ENCODE measurements around the gene MIEN1.
"Not testable (repeated sequence)": the region's sequence is repeated elsewhere in the genome, so short reads cannot be mapped to it uniquely, and the experiment has no call there.

Gene MIEN1

DNA sequence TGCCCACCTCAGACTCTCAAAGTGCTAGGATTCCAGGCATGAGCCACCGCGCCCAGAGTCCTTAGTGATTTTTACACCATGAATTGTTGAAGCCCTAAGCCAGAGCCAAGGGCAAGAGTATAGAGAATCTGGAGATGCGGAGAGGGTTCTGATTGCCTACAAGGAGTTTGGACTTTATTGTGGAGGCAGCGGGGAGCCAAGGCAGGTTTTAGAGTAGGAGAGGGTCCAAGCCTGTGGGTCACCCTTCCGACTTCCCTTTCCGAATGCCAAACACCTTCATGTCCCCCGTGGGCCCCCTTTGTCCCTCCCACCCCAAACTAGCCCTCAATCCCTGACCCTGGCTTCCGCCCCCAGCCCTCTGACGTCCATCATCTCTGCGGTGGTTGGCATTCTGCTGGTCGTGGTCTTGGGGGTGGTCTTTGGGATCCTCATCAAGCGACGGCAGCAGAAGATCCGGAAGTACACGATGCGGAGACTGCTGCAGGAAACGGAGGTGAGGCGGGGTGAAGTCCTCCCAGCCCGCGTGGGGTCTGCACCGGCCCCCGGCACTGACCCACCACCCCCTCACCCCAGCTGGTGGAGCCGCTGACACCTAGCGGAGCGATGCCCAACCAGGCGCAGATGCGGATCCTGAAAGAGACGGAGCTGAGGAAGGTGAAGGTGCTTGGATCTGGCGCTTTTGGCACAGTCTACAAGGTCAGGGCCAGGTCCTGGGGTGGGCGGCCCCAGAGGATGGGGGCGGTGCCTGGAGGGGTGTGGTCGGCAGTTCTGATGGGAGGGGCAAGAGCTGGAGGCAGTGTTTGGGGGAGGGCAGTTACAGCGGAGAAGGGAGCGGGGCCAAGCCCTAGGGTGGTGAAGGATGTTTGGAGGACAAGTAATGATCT, 7.1 kb downstream of the MIEN1 start:
- H3K36me3 Mint-ChIP-seq: peaks cover 17% of the 10 kb centered on the region
- H3K4me3 Mint-ChIP-seq: no peak overlapping the region
- ATAC-seq (ENCODE audit: low read depth): peak; percentile 45
- DNase-seq (ENCODE audit: low spot score in 2 of 2): no peak
- H3K27me3 Mint-ChIP-seq: no peaks in the 10 kb centered on the region
- H3K4me1 Mint-ChIP-seq: peaks cover 4% of the 10 kb centered on the region
- no peak overlapping the region for H3K27ac Mint-ChIP-seq
- no peaks in the 10 kb centered on the region for H3K9me3 Mint-ChIP-seq

DNA sequence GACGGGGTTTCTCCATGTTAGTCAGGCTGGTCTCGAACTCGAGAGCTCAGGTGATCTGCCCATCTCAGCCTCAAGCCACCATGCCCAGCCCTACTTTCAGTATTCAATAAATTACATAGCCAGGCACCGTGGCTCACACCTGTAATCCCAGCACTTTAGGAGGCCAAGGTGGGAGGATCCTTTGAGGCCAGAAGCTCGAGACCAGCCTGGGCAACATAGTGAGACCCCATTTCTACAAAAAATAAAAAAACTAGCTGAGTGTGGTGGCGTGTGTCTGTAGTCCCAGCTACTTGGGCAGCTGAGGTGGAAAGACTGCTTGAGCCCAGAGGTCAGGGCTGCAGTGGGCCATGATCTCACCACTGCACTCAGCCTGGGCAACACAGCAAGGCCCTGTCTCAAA, 8.2 kb downstream of the MIEN1 start:
- Mint-ChIP-seq H3K4me1 (peaks cover 4% of the 10 kb centered on the region), H3K4me3 (no peak overlapping the region), H3K36me3 (peaks cover 12% of the 10 kb centered on the region), H3K9me3 (no peaks in the 10 kb centered on the region), H3K27ac (no peak overlapping the region), H3K27me3 (no peaks in the 10 kb centered on the region)
- no peak for DNase-seq (ENCODE audit: low spot score in 2 of 2)
- ATAC-seq (ENCODE audit: low read depth): no peak

DNA sequence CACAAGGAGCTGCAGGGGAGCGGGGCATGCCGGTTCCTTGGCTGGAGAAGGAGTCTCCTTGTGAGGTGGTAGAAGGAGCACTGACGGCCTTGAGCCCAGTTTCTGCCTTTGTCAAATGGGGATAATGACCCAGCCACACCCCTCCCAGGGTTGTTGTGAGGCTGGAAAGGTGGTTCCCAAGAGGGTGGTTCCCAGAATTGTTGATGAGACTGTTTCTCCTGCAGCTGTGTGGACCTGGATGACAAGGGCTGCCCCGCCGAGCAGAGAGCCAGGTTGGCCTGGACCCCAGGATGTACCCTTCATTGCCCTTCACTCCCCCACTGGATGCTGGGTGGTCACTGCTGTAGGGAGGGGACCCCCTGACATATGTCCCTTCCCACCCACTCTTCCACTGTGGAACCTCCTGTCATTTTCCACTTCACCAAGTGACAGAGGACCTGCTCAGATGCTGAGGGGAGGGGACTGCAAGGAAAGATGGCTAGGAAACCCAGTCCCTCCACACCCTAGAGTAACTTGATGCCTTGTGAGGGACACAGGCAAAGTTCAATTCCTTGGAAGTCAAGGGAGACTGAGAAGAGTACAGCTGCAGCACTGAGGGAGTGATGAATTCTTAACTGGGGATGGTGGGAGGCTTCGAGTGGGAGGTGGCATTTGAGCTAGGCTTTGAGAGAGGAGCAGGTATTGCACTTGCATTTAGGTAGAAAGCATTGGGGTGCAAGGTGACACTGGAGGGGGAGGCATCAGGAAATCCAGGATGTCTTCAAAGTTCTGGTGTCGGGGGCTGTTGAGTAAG, 10.6 kb downstream of the MIEN1 start:
- H3K36me3 Mint-ChIP-seq: peaks cover 5% of the 10 kb centered on the region
- H3K27me3 Mint-ChIP-seq: no peaks in the 10 kb centered on the region
- ATAC-seq (ENCODE audit: low read depth): no peak
- no peak overlapping the region for H3K27ac Mint-ChIP-seq
- H3K4me1 Mint-ChIP-seq: no peaks in the 10 kb centered on the region
- no peaks in the 10 kb centered on the region for H3K9me3 Mint-ChIP-seq
- no peak overlapping the region for H3K4me3 Mint-ChIP-seq
- no peak for DNase-seq (ENCODE audit: low spot score in 2 of 2)

DNA sequence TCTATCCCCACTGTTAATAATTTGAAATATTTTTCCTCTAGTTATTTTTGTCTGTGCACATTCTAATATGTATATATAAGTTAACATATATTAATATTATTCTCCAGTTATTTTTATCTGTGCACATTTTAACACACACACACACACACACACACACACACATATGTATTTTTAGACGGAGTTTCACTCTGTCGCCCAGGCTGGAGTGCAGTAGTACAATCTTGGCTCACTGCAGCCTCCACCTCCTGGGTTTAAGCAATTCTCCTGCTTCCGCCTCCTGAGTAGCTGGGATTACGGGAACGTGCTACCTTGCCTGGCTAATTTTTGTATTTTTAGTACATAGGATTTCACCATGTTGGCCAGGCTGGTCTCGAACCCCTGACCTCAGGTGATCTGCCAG, 12.7 kb downstream of the MIEN1 start:
- DNase-seq (ENCODE audit: low spot score in 2 of 2) (no peak), ATAC-seq (ENCODE audit: low read depth) (no peak)
- Mint-ChIP-seq H3K27ac (no peak overlapping the region), H3K4me3 (no peak overlapping the region), H3K4me1 (no peaks in the 10 kb centered on the region), H3K27me3 (peaks cover 2% of the 10 kb centered on the region), H3K36me3 (peaks cover 2% of the 10 kb centered on the region), H3K9me3 (no peaks in the 10 kb centered on the region)

DNA sequence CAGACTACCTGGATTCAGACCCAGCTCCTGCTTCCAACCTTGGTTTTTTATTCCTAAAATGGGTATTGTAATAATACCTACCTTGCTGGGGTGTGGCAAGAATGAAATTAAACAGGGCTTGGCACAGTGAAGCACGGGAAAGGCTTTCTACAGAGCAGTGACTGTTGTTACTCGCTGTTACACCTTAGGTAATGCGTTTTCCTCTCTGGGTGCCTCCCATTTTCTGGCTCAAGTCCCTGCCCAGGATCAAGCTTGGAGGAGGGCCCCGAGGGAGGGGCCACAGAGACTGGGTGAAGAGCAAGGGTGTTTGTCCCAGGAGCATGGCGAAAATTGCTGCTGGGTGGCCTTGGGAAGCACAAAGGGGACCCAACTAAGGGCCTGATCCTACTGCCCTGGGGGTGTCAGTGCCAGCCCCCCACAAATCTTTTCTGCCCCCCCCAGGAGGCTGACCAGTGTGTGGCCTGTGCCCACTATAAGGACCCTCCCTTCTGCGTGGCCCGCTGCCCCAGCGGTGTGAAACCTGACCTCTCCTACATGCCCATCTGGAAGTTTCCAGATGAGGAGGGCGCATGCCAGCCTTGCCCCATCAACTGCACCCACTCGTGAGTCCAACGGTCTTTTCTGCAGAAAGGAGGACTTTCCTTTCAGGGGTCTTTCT, 13.3 kb downstream of the MIEN1 start:
- no peak for ATAC-seq (ENCODE audit: low read depth)
- no peak overlapping the region for H3K4me3 Mint-ChIP-seq

DNA sequence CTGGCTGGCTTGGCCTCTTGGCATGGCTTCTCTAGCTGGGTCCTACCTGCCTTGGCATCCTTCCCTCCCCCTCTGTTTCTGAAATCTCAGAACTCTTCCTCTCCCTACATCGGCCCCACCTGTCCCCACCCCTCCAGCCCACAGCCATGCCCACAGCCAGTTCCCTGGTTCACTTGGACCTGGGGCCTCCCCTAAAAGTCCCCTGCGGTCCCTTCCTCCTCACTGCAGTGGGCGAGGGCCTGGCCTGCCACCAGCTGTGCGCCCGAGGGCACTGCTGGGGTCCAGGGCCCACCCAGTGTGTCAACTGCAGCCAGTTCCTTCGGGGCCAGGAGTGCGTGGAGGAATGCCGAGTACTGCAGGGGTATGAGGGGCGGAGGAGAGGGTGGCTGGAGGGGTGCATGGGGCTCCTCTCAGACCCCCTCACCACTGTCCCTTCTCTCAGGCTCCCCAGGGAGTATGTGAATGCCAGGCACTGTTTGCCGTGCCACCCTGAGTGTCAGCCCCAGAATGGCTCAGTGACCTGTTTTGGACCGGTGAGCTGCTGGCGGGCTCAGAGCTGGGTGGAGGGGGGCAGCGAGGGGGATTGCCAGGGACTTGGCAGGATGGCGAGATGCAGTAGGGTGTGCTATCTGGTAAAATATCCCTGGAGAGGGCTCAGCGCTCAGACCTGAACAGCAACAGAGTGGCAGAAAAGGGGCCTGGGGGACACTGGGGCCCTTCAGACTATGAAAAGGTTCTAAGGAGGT, 14.1 kb downstream of the MIEN1 start:
- Mint-ChIP-seq H3K4me1 (no peaks in the 10 kb centered on the region), H3K4me3 (no peak overlapping the region), H3K9me3 (no peaks in the 10 kb centered on the region), H3K36me3 (peaks cover 2% of the 10 kb centered on the region), H3K27ac (no peak overlapping the region), H3K27me3 (peaks cover 2% of the 10 kb centered on the region)
- DNase-seq (ENCODE audit: low spot score in 2 of 2) (no peak), ATAC-seq (ENCODE audit: low read depth) (no peak)

More for the DNA sequence above, 13.3 kb downstream of the MIEN1 start:
- peaks cover 2% of the 10 kb centered on the region for H3K36me3 Mint-ChIP-seq
- no peak for DNase-seq (ENCODE audit: low spot score in 2 of 2)
- no peaks in the 10 kb centered on the region for H3K9me3 Mint-ChIP-seq
- H3K4me1 Mint-ChIP-seq: no peaks in the 10 kb centered on the region
- H3K27me3 Mint-ChIP-seq: peaks cover 2% of the 10 kb centered on the region
- H3K27ac Mint-ChIP-seq: no peak overlapping the region

DNA sequence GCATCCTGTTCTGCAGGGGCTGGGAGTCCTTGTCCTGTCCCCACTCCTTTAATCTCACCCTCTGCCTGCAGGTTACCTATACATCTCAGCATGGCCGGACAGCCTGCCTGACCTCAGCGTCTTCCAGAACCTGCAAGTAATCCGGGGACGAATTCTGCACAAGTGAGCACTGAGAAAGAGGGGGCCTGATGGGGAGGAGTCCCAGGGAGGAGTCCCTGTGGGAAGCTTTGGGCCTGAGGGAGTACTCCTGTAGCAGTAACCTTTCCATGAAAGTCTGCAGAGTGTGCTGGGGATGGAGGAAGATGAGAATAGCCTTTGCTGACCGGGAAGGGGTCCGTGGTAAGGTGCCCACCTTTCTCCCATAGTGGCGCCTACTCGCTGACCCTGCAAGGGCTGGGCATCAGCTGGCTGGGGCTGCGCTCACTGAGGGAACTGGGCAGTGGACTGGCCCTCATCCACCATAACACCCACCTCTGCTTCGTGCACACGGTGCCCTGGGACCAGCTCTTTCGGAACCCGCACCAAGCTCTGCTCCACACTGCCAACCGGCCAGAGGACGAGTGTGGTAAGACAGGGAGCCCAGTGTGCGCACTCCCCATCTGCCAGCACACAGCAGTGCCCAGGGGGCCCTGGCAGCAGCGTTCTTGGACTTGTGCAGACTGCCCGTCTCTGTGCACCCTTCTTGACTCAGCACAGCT, 14.8 kb downstream of the MIEN1 start:
- ATAC-seq (ENCODE audit: low read depth) (no peak), DNase-seq (ENCODE audit: low spot score in 2 of 2) (no peak)
- Mint-ChIP-seq H3K4me3 (no peak overlapping the region), H3K27me3 (peaks cover 2% of the 10 kb centered on the region), H3K4me1 (no peaks in the 10 kb centered on the region), H3K27ac (no peak overlapping the region), H3K9me3 (no peaks in the 10 kb centered on the region), H3K36me3 (peaks cover 2% of the 10 kb centered on the region)

DNA sequence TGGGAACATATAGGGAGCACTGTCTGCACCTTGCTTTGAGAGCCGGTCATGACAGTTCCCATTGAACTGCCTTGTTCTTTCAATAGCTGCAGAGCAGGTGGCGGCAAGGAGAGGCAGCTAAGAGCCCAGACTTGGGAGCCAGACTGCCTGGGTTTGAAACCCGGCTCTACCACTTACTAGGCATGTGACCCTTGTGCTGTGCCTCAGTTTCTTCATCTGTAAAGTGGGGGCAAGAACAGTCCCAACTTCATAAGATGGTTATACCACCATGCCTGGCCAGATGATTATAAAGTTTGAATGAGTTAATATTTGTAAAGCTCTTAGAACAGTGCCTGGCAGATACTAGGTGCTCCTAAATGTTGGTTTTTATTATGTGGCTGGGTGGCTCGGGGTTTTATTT, 16.1 kb downstream of the MIEN1 start:
- H3K4me1 Mint-ChIP-seq: peaks cover 5% of the 10 kb centered on the region
- peaks cover 2% of the 10 kb centered on the region for H3K27me3 Mint-ChIP-seq
- H3K4me3 Mint-ChIP-seq: no peak overlapping the region
- H3K36me3 Mint-ChIP-seq: peaks cover 2% of the 10 kb centered on the region
- H3K27ac Mint-ChIP-seq: no peak overlapping the region
- ATAC-seq (ENCODE audit: low read depth): no peak
- H3K9me3 Mint-ChIP-seq: no peaks in the 10 kb centered on the region
- no peak for DNase-seq (ENCODE audit: low spot score in 2 of 2)

DNA sequence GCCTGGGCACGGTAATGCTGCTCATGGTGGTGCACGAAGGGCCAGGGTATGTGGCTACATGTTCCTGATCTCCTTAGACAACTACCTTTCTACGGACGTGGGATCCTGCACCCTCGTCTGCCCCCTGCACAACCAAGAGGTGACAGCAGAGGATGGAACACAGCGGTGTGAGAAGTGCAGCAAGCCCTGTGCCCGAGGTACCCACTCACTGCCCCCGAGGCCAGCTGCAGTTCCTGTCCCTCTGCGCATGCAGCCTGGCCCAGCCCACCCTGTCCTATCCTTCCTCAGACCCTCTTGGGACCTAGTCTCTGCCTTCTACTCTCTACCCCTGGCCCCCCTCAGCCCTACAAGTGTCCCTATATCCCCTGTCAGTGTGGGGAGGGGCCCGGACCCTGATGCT, 18.5 kb downstream of the MIEN1 start:
- Mint-ChIP-seq H3K4me3 (no peak overlapping the region), H3K36me3 (peaks cover 2% of the 10 kb centered on the region), H3K27ac (no peak overlapping the region)

DNA sequence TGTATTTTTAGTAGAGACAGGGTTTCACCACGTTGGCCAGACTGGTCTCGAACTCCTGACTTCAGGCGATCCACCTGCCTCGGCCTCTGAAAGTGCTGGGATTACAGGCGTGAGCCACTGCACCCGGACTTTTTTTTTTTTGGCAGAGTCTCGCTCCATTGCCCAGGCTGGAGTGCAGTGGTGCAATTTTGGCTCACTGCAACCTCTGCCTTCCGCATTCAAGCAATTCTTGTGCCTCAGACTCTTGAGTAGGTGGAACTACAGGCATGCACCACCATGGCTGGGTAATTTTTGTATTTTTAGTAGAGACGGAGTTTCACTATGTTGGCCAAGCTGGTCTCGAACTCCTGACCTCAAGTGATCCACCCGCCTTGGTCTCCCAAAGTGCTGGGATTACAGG, 19.3 kb downstream of the MIEN1 start:
- not testable (repeated sequence) for H3K4me1 Mint-ChIP-seq; DNase-seq (ENCODE audit: low spot score in 2 of 2); H3K36me3 Mint-ChIP-seq; ATAC-seq (ENCODE audit: low read depth); H3K4me3 Mint-ChIP-seq; H3K27me3 Mint-ChIP-seq; H3K9me3 Mint-ChIP-seq; H3K27ac Mint-ChIP-seq

More for the DNA sequence above, 18.5 kb downstream of the MIEN1 start:
- DNase-seq (ENCODE audit: low spot score in 2 of 2) (no peak), ATAC-seq (ENCODE audit: low read depth) (no peak)
- peaks cover 9% of the 10 kb centered on the region for H3K4me1 Mint-ChIP-seq
- no peaks in the 10 kb centered on the region for H3K9me3 Mint-ChIP-seq
- peaks cover 2% of the 10 kb centered on the region for H3K27me3 Mint-ChIP-seq

DNA sequence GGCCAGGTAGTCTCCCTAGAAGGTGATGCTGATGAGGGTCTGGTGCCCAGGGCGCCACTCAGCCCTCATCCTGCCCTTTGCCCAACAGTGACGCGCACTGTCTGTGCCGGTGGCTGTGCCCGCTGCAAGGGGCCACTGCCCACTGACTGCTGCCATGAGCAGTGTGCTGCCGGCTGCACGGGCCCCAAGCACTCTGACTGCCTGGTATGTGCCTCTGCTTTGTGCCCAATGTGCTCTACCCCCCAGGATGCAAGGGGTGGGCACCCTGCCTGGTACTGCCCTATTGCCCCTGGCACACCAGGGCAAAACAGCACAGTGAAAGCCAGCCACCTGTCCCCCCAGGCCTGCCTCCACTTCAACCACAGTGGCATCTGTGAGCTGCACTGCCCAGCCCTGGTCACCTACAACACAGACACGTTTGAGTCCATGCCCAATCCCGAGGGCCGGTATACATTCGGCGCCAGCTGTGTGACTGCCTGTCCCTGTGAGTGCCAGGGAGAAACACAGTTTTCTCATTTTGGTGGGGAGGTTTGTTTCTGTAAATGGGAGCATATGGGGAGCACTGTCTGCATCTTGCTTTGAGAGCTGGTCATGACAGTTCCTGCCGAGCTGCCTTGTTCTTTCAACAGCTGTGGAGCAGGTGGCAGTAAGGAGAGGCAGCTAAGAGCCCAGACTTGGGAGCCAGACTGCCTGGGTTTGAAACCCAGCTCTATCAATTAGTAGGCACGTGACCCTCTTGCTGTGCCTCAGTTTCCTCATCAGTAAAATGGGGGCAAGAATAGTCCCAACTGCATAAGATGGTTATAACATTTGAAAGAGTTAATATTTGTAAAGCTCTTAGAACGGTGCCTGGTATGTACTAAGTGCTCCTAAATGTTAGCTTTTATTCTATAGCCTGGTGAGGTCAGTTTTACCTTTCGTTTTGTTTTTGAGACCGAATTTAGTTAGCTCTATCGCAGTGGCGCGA, 20.1 kb downstream of the MIEN1 start:
- no peak overlapping the region for H3K27ac Mint-ChIP-seq
- no peaks in the 10 kb centered on the region for H3K9me3 Mint-ChIP-seq
- DNase-seq (ENCODE audit: low spot score in 2 of 2) (no peak), ATAC-seq (ENCODE audit: low read depth) (no peak)
- peaks cover 9% of the 10 kb centered on the region for H3K4me1 Mint-ChIP-seq
- no peak overlapping the region for H3K4me3 Mint-ChIP-seq
- peaks cover under 1% of the 10 kb centered on the region for H3K36me3 Mint-ChIP-seq
- peaks cover 2% of the 10 kb centered on the region for H3K27me3 Mint-ChIP-seq

DNA sequence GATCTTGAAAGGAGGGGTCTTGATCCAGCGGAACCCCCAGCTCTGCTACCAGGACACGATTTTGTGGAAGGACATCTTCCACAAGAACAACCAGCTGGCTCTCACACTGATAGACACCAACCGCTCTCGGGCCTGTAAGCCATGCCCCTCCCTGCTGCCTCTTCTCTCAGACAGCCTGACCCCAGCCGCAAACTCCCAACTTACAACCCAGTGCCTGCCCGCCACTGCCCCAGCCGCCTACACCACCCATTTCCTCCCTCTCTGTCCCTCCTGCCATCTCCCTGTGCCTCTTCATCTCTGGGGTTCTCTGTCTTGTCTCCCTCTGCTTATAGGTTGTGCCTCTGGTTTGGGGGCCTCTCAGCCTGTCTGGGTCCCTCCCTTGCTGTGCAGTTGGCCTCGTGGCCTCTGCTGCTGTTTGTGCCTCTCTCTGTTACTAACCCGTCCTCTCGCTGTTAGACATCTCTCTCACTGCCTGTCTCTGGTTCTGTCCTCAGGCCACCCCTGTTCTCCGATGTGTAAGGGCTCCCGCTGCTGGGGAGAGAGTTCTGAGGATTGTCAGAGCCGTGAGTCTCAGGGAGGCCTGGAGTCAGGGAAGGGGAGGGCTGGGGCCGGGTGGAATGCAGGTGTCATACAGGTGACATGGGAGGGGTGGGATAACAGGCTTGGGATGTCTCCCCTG, 20.9 kb downstream of the MIEN1 start:
- no peaks in the 10 kb centered on the region for H3K36me3 Mint-ChIP-seq
- H3K4me3 Mint-ChIP-seq: no peak overlapping the region
- H3K9me3 Mint-ChIP-seq: no peaks in the 10 kb centered on the region
- H3K27ac Mint-ChIP-seq: no peak overlapping the region
- peaks cover 9% of the 10 kb centered on the region for H3K4me1 Mint-ChIP-seq
- no peak for ATAC-seq (ENCODE audit: low read depth)
- no peak for DNase-seq (ENCODE audit: low spot score in 2 of 2)
- peaks cover 2% of the 10 kb centered on the region for H3K27me3 Mint-ChIP-seq

Data from memory B cell (primary cell).